ENCODE measurements around the gene PNISR. TPM values are rescaled to one million over a fixed set of nuclear protein-coding genes. Genes with fewer than 3 reads are reported as not detected.

The PNISR gene
- total RNA-seq, 1 donor from 2014 or later: 206 TPM

DNA sequence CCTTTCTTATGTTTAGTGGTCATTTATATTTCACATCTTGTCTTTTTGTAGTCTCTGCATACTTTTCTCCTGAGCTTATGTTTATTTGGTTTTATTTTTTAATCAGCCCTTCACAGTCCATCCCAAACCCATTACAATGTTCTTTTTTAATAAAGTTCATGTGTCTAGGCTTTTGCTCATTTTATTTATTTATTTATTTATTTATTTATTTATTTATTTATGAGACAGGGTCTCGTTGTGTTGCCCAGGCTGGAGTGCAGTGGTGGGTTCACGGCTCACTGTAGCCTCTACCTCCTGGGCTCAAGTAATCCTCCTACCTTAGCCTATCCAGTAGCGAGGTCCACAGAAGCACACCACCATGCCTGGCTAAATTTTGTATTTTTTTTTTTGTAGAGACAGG lies 34.2 kb downstream of the PNISR start:
- Mint-ChIP-seq H3K27ac (no peak overlapping the region), H3K9me3 (no peaks in the 10 kb centered on the region), H3K4me3 (no peak overlapping the region), H3K36me3 (no peaks in the 10 kb centered on the region), H3K27me3 (ENCODE audit: low read depth) (no peaks in the 10 kb centered on the region), H3K4me1 (peaks cover 10% of the 10 kb centered on the region)
- TF ChIP-seq, protein P1, sequence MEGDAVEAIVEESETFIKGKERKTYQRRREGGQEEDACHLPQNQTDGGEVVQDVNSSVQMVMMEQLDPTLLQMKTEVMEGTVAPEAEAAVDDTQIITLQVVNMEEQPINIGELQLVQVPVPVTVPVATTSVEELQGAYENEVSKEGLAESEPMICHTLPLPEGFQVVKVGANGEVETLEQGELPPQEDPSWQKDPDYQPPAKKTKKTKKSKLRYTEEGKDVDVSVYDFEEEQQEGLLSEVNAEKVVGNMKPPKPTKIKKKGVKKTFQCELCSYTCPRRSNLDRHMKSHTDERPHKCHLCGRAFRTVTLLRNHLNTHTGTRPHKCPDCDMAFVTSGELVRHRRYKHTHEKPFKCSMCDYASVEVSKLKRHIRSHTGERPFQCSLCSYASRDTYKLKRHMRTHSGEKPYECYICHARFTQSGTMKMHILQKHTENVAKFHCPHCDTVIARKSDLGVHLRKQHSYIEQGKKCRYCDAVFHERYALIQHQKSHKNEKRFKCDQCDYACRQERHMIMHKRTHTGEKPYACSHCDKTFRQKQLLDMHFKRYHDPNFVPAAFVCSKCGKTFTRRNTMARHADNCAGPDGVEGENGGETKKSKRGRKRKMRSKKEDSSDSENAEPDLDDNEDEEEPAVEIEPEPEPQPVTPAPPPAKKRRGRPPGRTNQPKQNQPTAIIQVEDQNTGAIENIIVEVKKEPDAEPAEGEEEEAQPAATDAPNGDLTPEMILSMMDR (IDR thresholded peaks at IDR 0.05; ENCODE audit: unreplicated experiment): no peak
- DNase-seq (ENCODE audit: low spot score in 2 of 2, unreplicated experiment in 2 of 2): no peak

DNA sequence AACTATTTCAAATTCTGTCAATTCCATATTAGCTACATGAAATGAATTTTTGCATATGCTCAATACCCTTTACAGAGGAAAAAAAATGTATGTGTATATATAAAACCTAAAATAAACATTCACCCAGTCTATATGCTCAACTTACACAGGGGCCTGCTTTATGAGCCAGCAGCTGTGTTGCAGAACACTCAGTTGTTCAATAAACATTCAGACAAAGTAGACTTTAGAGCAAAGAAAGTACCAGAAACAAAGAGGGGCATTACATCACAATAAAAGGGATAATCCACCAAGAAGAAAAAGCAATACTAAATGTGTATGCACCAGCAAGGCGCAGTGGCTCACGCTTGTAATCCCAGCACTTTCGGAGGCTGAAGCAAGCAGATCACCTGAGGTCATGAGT lies 40.6 kb downstream of the PNISR start:
- Mint-ChIP-seq H3K36me3 (no peaks in the 10 kb centered on the region), H3K27me3 (ENCODE audit: low read depth) (no peaks in the 10 kb centered on the region), H3K4me1 (no peaks in the 10 kb centered on the region), H3K27ac (no peak overlapping the region), H3K4me3 (no peak overlapping the region), H3K9me3 (no peaks in the 10 kb centered on the region)
- no peak for DNase-seq (ENCODE audit: low spot score in 2 of 2, unreplicated experiment in 2 of 2)
- TF ChIP-seq, protein P1 (IDR thresholded peaks at IDR 0.05; ENCODE audit: unreplicated experiment): no peak

DNA sequence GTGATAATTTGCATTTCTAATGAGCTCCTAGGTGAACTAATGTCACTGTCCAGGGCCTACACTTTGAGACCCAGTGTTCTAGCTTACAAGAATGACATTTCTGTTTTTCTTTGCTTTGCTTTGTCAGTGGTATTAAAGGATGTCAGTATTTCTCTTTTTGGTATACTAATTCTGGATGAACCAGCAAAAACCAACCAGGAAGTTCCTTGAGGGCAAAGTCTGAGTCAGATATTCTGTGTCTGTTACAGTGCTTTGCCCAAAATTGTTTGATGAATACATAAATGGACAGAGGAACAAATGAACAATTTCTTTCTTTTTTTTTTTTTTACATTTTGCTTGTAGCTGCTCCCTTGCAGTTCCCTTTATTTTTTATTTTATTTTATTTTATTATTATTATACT lies 46.5 kb downstream of the PNISR start:
- no peak for DNase-seq (ENCODE audit: low spot score in 2 of 2, unreplicated experiment in 2 of 2)
- no peaks in the 10 kb centered on the region for H3K27me3 Mint-ChIP-seq (ENCODE audit: low read depth)
- TF ChIP-seq, protein P1 (IDR thresholded peaks at IDR 0.05; ENCODE audit: unreplicated experiment): no peak
- H3K9me3 Mint-ChIP-seq: no peaks in the 10 kb centered on the region
- no peak overlapping the region for H3K4me3 Mint-ChIP-seq
- no peaks in the 10 kb centered on the region for H3K36me3 Mint-ChIP-seq
- no peaks in the 10 kb centered on the region for H3K4me1 Mint-ChIP-seq
- no peak overlapping the region for H3K27ac Mint-ChIP-seq

DNA sequence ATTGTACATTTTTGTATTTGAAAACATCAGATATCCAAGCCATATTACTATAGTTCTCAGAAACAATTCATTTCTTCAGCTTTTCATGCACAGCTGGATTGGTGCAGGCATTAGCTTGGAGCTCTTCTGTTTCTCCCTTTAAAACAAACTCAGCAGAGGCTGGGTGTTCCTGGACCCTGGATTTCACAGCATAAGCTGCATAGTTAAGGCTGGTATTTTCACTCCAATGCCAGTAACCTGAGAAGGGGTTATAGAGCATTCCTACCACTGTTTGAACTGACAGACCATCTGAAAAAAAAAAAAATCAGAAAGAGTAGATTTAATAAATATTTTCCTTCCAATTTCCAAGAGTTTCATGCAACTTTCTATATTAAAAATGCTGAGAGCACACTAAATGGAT lies 55.6 kb downstream of the PNISR start:
- Mint-ChIP-seq H3K4me1 (no peaks in the 10 kb centered on the region), H3K36me3 (no peaks in the 10 kb centered on the region), H3K9me3 (no peaks in the 10 kb centered on the region), H3K27me3 (ENCODE audit: low read depth) (no peaks in the 10 kb centered on the region), H3K27ac (no peak overlapping the region), H3K4me3 (no peak overlapping the region)
- TF ChIP-seq, protein P1 (IDR thresholded peaks at IDR 0.05; ENCODE audit: unreplicated experiment): no peak
- no peak for DNase-seq (ENCODE audit: low spot score in 2 of 2, unreplicated experiment in 2 of 2)

- Mint-ChIP-seq H3K4me1 (no peaks in the 10 kb centered on the region), H3K36me3 (no peaks in the 10 kb centered on the region), H3K4me3 (no peak overlapping the region), H3K27me3 (ENCODE audit: low read depth) (peaks cover 4% of the 10 kb centered on the region), H3K9me3 (no peaks in the 10 kb centered on the region), H3K27ac (no peak overlapping the region)
- no peak for DNase-seq (ENCODE audit: low spot score in 2 of 2, unreplicated experiment in 2 of 2)
- TF ChIP-seq, protein P1 (IDR thresholded peaks at IDR 0.05; ENCODE audit: unreplicated experiment): no peak
These were observed 58.3 kb downstream of the PNISR start for GRCh38 chr6:99366852-99367251.

DNA sequence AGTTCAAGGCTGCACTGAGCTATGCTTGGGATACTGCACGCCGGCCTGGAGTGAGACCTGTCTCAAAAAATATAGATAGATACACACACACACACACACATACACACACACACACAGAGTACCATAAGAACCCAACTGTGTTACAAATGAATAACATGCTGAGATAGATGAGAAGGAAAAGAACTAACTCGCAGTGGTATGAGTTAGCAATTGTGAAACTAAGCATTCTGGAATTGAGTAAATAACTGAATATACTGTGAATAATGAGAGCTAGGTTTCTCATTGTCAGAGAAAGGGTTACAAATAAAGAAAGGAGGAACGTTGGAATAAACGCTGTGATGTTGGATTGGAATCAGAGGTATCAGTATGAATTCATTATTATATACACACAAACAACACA lies 61.1 kb downstream of the PNISR start:
- Mint-ChIP-seq H3K36me3 (no peaks in the 10 kb centered on the region), H3K4me1 (no peaks in the 10 kb centered on the region), H3K4me3 (no peak overlapping the region), H3K9me3 (no peaks in the 10 kb centered on the region), H3K27ac (no peak overlapping the region), H3K27me3 (ENCODE audit: low read depth) (peaks cover 20% of the 10 kb centered on the region)
- TF ChIP-seq, protein P1 (IDR thresholded peaks at IDR 0.05; ENCODE audit: unreplicated experiment): no peak
- no peak for DNase-seq (ENCODE audit: low spot score in 2 of 2, unreplicated experiment in 2 of 2)

Data from mesothelial cell of epicardium (in vitro differentiated cells).